Measurements from ENCODE around the gene ZNF879. TPM values are rescaled to one million over a fixed set of nuclear protein-coding genes. Genes with fewer than 3 reads are reported as not detected.

ZNF879 gene
- total RNA-seq, 1 experiment from 2014 or later = not detected

- intact Hi-C loops (cut with micrococcal nuclease) = no loop called here
- no peaks in the 10 kb centered on the region for H3K36me3 ChIP-seq (ENCODE audit: control insufficient read depth in 1 of 2, insufficient read depth in 2 of 2, low read length in 2 of 2)
- H3K27ac ChIP-seq (ENCODE audit: low read depth, low read length) = no peak overlapping the region
- no peak overlapping the region for H3K4me3 ChIP-seq (replicated peaks in 1 of 2; ENCODE audit: low read depth in 1 of 2, low read length in 2 of 2)
- H3K4me2 ChIP-seq (ENCODE audit: low read length) = no peak overlapping the region
- TF ChIP-seq SP1 (IDR thresholded peaks at IDR 0.05; ENCODE audit: low read depth) (no peak), ZFX (IDR thresholded peaks at IDR 0.05) (no peak), CEBPB (IDR thresholded peaks at IDR 0.05; ENCODE audit: low read depth) (no peak), ZNF274 (IDR thresholded peaks at IDR 0.05; ENCODE audit: low read depth, low read length) (no peak), FOSL1 (IDR thresholded peaks at IDR 0.05; ENCODE audit: low read depth) (no peak), JUND (IDR thresholded peaks at IDR 0.05) (no peak), TCF7L2 (IDR thresholded peaks at IDR 0.05; ENCODE audit: borderline replicate concordance, extremely low read depth, insufficient read depth, insufficient read length) (no peak)
- TF ChIP-seq, protein P1, sequence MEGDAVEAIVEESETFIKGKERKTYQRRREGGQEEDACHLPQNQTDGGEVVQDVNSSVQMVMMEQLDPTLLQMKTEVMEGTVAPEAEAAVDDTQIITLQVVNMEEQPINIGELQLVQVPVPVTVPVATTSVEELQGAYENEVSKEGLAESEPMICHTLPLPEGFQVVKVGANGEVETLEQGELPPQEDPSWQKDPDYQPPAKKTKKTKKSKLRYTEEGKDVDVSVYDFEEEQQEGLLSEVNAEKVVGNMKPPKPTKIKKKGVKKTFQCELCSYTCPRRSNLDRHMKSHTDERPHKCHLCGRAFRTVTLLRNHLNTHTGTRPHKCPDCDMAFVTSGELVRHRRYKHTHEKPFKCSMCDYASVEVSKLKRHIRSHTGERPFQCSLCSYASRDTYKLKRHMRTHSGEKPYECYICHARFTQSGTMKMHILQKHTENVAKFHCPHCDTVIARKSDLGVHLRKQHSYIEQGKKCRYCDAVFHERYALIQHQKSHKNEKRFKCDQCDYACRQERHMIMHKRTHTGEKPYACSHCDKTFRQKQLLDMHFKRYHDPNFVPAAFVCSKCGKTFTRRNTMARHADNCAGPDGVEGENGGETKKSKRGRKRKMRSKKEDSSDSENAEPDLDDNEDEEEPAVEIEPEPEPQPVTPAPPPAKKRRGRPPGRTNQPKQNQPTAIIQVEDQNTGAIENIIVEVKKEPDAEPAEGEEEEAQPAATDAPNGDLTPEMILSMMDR (IDR thresholded peaks at IDR 0.05 in 2 of 3, conservative IDR thresholded peaks at IDR 0.05 in 1 of 3; ENCODE audit: borderline replicate concordance in 1 of 3, insufficient read depth in 1 of 3, low read depth in 2 of 3, low read length in 2 of 3) = no peak
- peaks cover 4 to 11% of the 10 kb centered on the region in 2 experiments; a peak in 2 of 4 replicates for H3K9me3 ChIP-seq (ENCODE audit: control insufficient read depth in 1 of 2, insufficient read depth in 1 of 2, low read depth in 1 of 2, low read length in 2 of 2)
- H3K79me2 ChIP-seq (ENCODE audit: insufficient read depth, low read length) = no peaks in the 10 kb centered on the region
- H3K9me2 ChIP-seq (ENCODE audit: insufficient read depth) = no peaks in the 10 kb centered on the region
- ChIA-PET CTCF (no interaction called here), POLR2A (no interaction called here), RAD21 (ENCODE audit: low non-redundant PET in 1 of 2, low total read pairs in 2 of 2, uncharacterized antibody in 2 of 2, unreplicated experiment in 2 of 2) (no interaction called here)
- no peak overlapping the region for H2AFZ ChIP-seq (ENCODE audit: low read depth, low read length, poor library complexity, severe bottlenecking)
- H3K27me3 ChIP-seq (ENCODE audit: insufficient read depth, low read length) = no peaks in the 10 kb centered on the region
- no TSS peak for BruUV-seq (replicated peaks)
- H3K9ac ChIP-seq (ENCODE audit: low read length) = no peak overlapping the region
- no peaks in the 10 kb centered on the region for H4K20me1 ChIP-seq (ENCODE audit: insufficient read depth)
- no peaks in the 10 kb centered on the region for H3K4me1 ChIP-seq (ENCODE audit: control insufficient read depth in 1 of 2, insufficient read depth in 2 of 2, low read length in 2 of 2)
- no peak for ATAC-seq
- DNase-seq (ENCODE audit: low read depth, low spot score) = no peak
Measured at GRCh38 chr5:178986326-178986960, 37.2 kb upstream of the ZNF879 start.
